GM21529 (cell line): ENCODE data around the gene GMPR2.

Source experiments
- ATAC-seq: cut with Tn5 transposase; IDR thresholded peaks from one replicate; pipeline ENCODE4 v1.9.1; 2021; ENCODE audit not compliant: unreplicated experiment

The GMPR2 gene

DNA sequence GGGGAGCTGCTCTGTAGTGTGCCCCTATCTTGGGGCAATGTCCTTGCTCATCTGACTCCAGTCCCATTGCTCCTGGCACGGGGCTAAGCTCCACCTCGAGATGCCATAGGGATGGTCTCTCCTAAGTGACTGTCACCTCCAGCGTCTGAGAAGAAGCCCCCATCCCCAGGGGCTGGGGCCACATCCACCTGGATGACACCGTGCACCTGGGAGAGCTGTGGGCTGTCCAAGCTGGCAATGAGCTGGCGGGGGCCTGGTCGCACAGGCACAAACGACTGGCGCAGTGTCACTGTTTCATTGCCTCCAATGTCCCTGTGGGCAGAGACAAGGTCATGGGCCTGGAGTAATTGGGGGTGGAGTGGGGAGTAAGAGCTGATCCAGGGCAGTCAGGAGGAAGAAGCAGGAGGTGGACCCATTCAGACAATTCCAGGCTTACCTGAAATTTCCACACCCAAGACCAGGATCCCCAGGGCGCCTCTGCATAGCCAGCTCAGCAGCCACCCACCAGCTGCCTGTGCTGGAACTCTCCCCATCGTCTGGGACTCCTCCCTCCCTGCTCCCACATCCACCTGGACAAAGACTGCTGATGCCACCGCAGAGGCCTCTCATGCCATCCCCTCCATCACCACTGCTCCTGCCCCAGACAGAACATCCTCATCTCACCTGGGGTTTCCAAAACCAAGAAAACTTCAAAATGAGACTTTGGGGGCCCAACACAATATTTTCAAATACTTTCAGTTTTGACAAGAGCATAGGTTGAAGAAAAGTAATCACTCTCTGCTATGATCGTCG lies 16.7 kb downstream of the GMPR2 start:
- no peak for ATAC-seq

- no peak for ATAC-seq
Measured at GRCh38 chr14:24250354-24250753, 17.6 kb downstream of the GMPR2 start.

DNA sequence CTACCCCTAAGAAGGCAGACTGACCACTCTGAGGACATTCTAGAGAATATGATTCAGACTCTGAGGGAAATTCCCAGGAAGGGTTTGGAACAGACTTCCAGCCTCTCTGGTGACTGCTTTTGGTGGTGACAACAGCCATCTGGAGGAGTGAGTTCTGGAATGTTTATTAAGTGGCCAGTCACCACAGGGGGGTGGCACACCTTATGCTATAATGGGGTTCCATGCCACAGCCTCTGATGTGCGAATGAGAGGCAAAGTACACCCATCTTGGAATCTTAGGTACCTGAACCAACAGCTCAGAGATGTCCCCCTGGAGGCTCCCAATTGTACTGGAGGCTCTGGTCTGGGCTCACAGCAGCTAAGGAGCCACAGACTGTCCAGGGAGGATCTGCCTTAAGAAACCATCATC lies 19.2 kb downstream of the GMPR2 start:
- ATAC-seq: no peak

GRCh38 chr14:24252289-24253124 lies 19.8 kb downstream of the GMPR2 start:
- ATAC-seq: no peak

- ATAC-seq: no peak
Measured at GRCh38 chr14:24253936-24254335, 21.2 kb downstream of the GMPR2 start.

GRCh38 chr14:24254630-24255392 lies 22.1 kb downstream of the GMPR2 start:
- ATAC-seq: no peak

GRCh38 chr14:24255438-24255837 lies 22.7 kb downstream of the GMPR2 start:
- ATAC-seq: no peak

DNA sequence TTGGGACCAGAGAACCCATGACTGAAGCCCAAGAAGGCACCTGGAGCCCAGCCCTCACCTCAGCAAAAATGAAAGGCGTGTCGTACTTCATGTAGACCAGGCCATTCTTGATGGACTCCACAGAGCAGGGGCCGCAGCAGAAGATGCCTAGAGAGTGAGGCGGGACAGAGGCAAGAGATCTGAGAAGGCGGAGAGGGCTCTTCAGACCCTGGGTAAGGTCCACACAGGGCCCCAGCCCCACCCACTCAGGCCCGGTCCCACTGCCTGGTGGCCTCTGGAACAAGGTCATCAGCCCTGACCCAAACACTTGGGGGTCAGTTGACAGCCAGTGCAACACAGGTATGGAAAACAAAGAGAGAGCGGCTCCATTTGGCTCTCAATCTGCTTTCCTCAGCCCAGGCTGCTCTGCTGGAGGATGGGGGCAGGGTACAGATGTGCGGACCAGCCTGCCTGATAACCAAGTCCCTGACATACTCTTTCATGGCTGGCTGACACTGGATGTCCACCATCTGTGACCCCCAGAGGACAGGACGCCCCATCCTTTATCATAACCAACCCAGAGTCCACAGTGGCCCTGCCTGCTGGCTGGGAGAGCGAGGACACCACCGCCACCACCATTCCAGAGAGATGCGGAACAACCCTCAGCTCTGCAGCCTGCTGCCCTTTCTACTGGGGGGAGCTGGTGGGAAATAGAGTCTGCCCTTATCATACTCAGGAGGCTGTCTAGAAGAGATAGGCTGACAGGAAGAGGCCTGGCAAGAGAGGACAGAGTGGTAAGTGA lies 23.4 kb downstream of the GMPR2 start:
- no peak for ATAC-seq

- no peak for ATAC-seq
Measured at GRCh38 chr14:24256960-24257359, 24.2 kb downstream of the GMPR2 start.

GRCh38 chr14:24258119-24258518 lies 25.4 kb downstream of the GMPR2 start:
- no peak for ATAC-seq

DNA sequence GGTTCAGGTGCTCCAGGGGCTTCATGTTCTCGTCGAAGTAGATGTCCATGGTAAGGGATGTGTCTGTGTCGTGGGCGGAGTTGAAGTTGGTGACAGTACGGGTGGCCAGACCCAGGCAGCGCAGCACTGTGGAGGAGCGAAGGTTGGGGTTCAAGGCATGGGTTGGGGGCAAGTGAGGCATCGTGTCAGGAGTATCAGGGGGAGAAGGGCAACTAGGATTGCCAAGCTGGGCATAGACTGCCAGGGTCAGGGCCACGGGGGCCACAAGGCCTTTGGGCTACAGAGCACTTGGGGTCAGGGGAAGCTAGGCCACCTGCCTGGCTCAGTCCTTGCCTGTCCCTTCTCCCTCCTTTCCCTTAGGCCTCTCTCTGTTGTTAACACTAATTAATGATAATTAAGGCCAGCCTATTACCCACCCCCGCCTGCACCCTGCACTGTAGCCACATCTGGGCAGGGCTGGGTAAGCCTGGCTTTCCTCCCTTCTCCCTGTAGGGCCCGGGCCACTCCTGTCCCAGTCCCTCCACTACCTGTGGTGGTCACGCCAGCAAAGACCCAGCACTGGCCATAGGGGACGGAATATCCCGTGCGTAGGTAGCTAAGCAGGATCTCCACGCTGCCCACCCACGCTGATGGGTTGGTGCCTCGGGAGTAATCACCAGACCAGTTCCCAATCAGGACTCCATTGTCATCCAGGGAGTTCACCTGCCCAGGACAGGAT lies 26.0 kb downstream of the GMPR2 start:
- no peak for ATAC-seq

DNA sequence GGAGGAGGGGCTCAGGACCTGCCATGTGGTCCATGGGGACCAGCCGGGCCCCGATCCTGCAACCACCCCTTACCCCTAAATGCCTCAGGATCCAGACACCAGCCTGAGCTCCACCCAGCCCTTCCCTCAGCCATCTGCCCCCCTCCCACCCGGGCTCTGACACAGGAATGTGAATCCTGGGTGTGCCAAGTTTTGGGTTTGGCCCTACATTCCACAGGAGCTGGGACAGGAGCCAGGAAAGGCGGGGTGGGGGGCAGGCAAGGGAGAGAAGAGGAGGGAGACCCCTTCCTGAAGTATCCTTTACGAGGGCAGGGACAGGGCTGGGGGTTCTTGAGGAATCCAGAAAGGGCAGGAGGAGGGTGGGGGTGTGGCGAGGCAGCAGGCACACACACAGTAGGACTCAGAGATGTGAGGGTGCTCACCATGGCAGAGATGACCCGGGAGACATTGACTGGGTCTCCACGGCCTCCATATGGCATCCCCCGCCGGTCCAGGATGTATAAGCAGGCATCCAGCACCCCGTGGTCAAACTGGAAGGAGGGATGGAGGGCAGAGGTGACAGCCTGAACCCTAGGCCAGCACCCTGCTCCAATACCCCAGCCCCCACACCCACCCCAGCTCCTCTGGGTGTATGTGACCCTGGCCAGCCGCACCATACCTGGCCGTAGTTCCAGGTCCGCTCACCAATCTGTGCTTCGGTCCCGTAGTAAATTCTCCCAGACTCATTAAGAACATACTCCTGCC lies 26.7 kb downstream of the GMPR2 start:
- no peak for ATAC-seq

- no peak for ATAC-seq
Measured at GRCh38 chr14:24260026-24260779, 27.5 kb downstream of the GMPR2 start.

- no peak for ATAC-seq
Measured at GRCh38 chr14:24260780-24261157, 28.0 kb downstream of the GMPR2 start.

DNA sequence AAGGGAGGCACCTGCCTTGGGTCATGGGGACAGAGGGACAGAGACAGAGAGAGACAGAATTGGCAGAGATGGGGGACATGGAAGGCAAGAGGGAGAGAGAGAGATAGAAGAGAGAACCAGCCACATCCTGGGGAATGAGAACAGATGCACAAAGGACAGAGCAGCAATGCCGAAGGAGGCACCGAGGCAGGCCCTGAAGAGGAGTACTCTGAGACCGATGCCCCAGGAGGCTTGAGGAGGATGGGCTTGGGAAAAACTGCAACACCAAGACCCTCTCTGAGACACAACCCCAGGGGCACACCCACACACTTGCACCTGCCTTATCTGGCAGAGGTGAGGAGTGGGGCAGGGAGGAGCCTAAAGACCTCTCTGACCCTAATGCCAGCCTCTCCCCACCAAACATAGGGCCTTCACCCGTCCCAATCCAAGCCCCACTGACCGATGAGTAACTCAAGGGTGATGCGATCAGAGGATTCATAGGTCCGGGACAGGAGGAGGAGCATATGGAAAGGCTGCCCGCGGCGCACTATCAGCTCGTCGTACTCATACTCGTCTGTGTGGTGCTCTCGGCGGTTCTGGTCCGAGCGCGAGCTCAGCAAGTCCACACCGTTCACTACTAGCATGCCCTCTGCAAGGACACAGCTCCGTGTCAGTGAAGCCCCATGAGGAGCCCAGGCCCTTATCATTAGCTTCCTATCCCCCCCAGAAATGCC lies 28.7 kb downstream of the GMPR2 start:
- ATAC-seq: no peak

DNA sequence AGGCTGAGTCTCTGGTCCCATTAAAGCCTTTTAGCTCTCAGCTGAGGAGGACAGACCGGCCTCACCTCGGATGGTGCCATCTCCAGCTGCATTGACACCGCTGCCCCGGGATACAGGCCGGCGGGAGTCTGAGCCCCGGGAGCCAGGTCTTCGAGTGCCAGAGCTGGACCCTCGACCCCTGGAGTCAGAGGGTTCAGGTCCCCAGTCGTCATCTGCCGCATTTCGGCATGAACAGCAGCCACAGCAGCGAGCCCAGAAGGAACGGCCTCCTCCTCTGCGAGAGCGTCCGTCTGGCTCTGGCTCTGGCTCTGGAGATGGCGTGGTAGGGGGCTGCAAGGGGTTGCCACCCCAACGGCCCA lies 29.2 kb downstream of the GMPR2 start:
- no peak for ATAC-seq

DNA sequence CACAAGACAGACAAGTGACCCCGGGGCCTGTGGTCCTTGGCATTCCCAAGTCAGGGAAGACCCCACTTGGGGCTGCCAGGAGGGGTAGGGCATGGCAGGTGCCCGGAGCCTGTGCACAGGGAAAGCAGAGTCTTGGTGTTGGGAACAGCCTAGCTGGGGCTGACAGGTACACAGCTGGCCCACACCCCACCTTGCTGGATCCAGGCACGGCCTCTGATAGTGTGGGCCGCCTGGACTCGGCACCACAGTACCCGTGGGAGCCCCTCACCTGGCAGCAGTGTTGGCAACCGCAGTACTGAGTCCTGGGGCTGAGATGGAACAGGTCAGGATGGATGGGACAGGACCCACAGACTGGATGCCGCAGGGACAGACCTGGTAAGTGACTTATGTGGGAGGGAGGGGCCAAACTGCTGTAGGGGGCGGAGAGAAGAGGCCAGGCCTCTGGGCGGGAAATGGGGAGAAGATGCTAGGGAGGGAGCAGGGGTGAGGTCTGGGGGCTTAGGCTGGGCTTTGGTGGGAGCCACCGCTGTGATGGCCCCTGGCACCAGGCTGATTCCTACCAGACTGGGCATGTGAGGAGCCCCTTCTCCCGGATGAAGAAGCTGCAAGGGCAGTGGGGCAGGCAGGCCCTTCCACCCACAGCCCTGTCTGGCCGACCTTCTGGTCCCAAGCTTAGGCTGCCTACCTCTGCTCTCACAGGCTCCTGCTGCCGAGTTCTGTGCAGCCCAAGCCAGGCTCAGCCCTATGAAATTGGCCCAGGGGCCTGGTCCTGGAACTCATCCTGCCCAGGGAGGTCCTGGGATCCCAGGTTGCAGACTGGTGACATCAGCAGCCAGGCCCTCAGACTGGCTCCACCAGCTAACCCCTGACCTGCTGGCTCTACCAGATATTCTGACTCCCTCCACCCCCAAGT lies 30.3 kb downstream of the GMPR2 start, which contains the start of gene TGM1:
Gene TGM1, minus strand, starts transcription at position 357 of the 913 bp plus-strand sequence. CDS start 825 bp downstream, outside the sequence.
- no peak for ATAC-seq
